ENCODE data around the gene ASRGL1. TPM values are rescaled to one million over a fixed set of nuclear protein-coding genes. Genes with fewer than 3 reads are reported as not detected.

ASRGL1 gene
- total RNA-seq, 1 experiment from 2014 or later, result 31.1 TPM

DNA sequence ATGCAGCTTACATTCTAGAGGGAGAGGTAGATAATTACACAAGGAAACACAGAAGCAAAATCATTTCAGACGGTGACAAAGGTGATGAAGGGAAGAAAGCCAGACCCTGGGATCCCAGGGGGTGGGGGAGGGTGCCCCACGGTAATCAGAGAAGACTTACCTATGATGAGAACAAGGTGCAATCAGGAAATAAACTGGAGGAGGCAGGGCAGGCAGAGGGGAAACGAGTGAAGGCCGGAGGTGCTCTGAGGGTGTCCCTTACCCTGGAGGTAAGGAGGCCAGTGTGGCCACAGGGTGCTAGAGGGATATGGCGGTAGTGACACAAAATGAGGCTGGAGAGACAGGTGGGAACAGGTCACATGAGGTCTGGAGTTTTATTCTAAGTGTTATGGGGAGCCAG is 67.7 kb downstream of the ASRGL1 start:
- WGBS (ENCODE audit: extremely low coverage, insufficient read length, low lambda C conversion rate), result no CpG with 5 or more reads among the region's 5 CpGs
- DNase-seq, result no peak
- no peaks in the 10 kb centered on the region for H3K79me2 ChIP-seq (ENCODE audit: insufficient read depth, low read length)

More for the DNA sequence above, 67.7 kb downstream of the ASRGL1 start:
- H3K56ac ChIP-seq (ENCODE audit: insufficient read length, low read depth, low read length), result no peak overlapping the region
- peaks cover 4% of the 10 kb centered on the region for H3K27me3 Mint-ChIP-seq (ENCODE audit: low read depth)
- H2BK5ac ChIP-seq (ENCODE audit: insufficient read length, low read length), result no peak overlapping the region
- H2BK15ac ChIP-seq (ENCODE audit: low read depth, low read length), result no peak overlapping the region
- no peaks in the 10 kb centered on the region for H3K4me1 ChIP-seq (ENCODE audit: insufficient read depth, low read length)
- H4K8ac ChIP-seq (replicated peaks; ENCODE audit: insufficient read length, low read depth, low read length), result no peak overlapping the region
- H3K14ac ChIP-seq (ENCODE audit: insufficient read depth, low read length), result no peak overlapping the region
- TF ChIP-seq, protein P1, sequence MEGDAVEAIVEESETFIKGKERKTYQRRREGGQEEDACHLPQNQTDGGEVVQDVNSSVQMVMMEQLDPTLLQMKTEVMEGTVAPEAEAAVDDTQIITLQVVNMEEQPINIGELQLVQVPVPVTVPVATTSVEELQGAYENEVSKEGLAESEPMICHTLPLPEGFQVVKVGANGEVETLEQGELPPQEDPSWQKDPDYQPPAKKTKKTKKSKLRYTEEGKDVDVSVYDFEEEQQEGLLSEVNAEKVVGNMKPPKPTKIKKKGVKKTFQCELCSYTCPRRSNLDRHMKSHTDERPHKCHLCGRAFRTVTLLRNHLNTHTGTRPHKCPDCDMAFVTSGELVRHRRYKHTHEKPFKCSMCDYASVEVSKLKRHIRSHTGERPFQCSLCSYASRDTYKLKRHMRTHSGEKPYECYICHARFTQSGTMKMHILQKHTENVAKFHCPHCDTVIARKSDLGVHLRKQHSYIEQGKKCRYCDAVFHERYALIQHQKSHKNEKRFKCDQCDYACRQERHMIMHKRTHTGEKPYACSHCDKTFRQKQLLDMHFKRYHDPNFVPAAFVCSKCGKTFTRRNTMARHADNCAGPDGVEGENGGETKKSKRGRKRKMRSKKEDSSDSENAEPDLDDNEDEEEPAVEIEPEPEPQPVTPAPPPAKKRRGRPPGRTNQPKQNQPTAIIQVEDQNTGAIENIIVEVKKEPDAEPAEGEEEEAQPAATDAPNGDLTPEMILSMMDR (conservative IDR thresholded peaks at IDR 0.05), result no peak
- no peak overlapping the region for H2AK5ac ChIP-seq (ENCODE audit: insufficient read length, low read length)
- H2BK12ac ChIP-seq (ENCODE audit: insufficient read length, low read depth, low read length), result no peak overlapping the region
- peak overlapping the region in 1 of 3 experiments; percentile 12; a peak in 2 of 7 replicates for H3K27ac Mint-ChIP-seq
- no peaks in the 10 kb centered on the region for H3K79me1 ChIP-seq (ENCODE audit: insufficient read depth, low read depth, low read length, poor library complexity, severe bottlenecking)
- no peak overlapping the region for H2AFZ ChIP-seq (ENCODE audit: low read length)
- H3K18ac ChIP-seq (ENCODE audit: insufficient read length, low read depth, low read length), result no peak overlapping the region
- H3K23ac ChIP-seq (ENCODE audit: insufficient read length, low read depth, low read length), result no peak overlapping the region
- H3K9me3 ChIP-seq (ENCODE audit: control insufficient read depth, low read depth, low read length), result no peaks in the 10 kb centered on the region
- no peaks in the 10 kb centered on the region for H3K23me2 ChIP-seq (ENCODE audit: insufficient read length, low read depth, low read length, poor library complexity, severe bottlenecking)
- H3K27me3 ChIP-seq (ENCODE audit: insufficient read depth, low read length), result no peaks in the 10 kb centered on the region
- no peak overlapping the region for H2BK120ac ChIP-seq (ENCODE audit: low read depth, low read length, poor library complexity, severe bottlenecking)
- no peak overlapping the region for H3K9ac ChIP-seq (ENCODE audit: extremely low read depth, insufficient read length, low read length)
- H3K4me2 ChIP-seq (ENCODE audit: insufficient read depth, insufficient read length, low read length), result no peak overlapping the region
- H3T11ph ChIP-seq (ENCODE audit: low read length), result no peak overlapping the region
- H3K27ac ChIP-seq (ENCODE audit: insufficient read length, low read depth, low read length), result no peak overlapping the region
- H3K4me1 Mint-ChIP-seq, result peaks cover 17 to 20% of the 10 kb centered on the region in 2 experiments
- H3K9me3 Mint-ChIP-seq, result no peaks in the 10 kb centered on the region
- H3K4ac ChIP-seq (ENCODE audit: low read depth, low read length), result no peak overlapping the region
- no peaks in the 10 kb centered on the region for H4K20me1 ChIP-seq (ENCODE audit: control insufficient read depth, insufficient read depth, insufficient read length)
- no peak overlapping the region for H3K4me3 Mint-ChIP-seq
- H2BK20ac ChIP-seq (ENCODE audit: low read depth, low read length, poor library complexity, severe bottlenecking), result no peak overlapping the region
- no peak overlapping the region for H4K91ac ChIP-seq (ENCODE audit: insufficient read length, low read depth, low read length)
- H4K5ac ChIP-seq (ENCODE audit: insufficient read length, low read depth, low read length), result no peak overlapping the region
- no peaks in the 10 kb centered on the region; a peak in 1 of 7 replicates for H3K36me3 Mint-ChIP-seq (ENCODE audit: insufficient read depth in 1 of 3, low read depth in 3 of 3)
